SJSA1 (cell line): Measurements from ENCODE around the gene SH3TC2. TPM values are rescaled to one million over a fixed set of nuclear protein-coding genes. Genes with fewer than 3 reads are reported as not detected.
A peak's percentile ranks its signal among the peaks of the same experiment; 100 is the strongest.

Experiments used
- DNase-seq, 2 experiments: peaks; one replicate each; pipeline ENCODE4 v3.0.0-alpha.2; 2015 to 2020; ENCODE audit warnings: low spot score in 2 of 2, low read depth in 1 of 2
- H3K27ac ChIP-seq: fragments of 250-450 bp; sonication (Bioruptor Pico); 2 replicates; pipeline ENCODE4 v1.5.1; 2020; ENCODE audit warnings: mild to moderate bottlenecking, moderate library complexity
- H3K27me3 ChIP-seq: fragments of 250-450 bp; sonication (Bioruptor Pico); replicated peaks from 2 replicates; pipeline ENCODE4 v1.5.1; 2020; ENCODE audit warnings: mild to moderate bottlenecking, moderate library complexity
- H3K36me3 ChIP-seq: fragments of 250-450 bp; sonication (Bioruptor Pico); 2 replicates; pipeline ENCODE4 v1.5.1; 2020; ENCODE audit warnings: mild to moderate bottlenecking
- H3K4me1 ChIP-seq: fragments of 250-450 bp; sonication (Bioruptor Pico); replicated peaks from 2 replicates; pipeline ENCODE4 v1.6.1; 2021; ENCODE audit warnings: mild to moderate bottlenecking
- H3K4me3 ChIP-seq: fragments of 250-450 bp; sonication (Bioruptor Pico); 2 replicates; pipeline ENCODE4 v1.5.1; 2020; ENCODE audit warnings: mild to moderate bottlenecking
- H3K9me3 ChIP-seq: fragments of 250-450 bp; sonication (Bioruptor Pico); replicated peaks from 2 replicates; pipeline ENCODE4 v1.5.1; 2020; ENCODE audit warnings: mild to moderate bottlenecking
- total RNA-seq: library from RNA; depleted of rRNA; stranded (reverse); fragments of >200 nt; shearing (Covaris generic); gene quantifications from 2 replicates; pipeline ENCODE4 v1.2.3, GENCODE V29; 2014

The SH3TC2 gene
- total RNA-seq, 1 experiment from 2014 or later: 16.9 TPM

DNA sequence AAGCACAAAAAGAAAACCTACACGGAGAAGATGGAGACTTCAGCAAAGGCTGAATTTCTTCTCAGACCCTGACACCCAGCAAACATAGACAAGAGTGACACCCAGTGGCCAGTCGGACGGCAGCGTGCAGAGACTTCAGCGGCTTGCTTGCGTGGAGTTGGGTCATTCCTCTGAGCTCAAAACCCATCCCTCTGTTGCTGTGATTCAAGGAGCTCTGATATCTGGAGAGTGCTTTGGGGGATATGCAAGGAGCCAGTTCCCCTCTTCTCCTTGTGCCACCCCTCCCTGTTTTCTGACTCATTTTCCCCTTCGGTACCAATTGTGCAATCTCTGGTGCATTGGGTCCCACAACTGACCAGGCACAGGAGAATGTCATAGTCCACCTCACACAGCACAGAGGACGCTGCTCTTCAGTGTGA, 27.5 kb downstream of the SH3TC2 start:
- Histone ChIP-seq H3K4me3 (no peak overlapping the region), H3K4me1 (peaks cover 13% of the 10 kb centered on the region), H3K9me3 (no peaks in the 10 kb centered on the region), H3K36me3 (peaks cover 16% of the 10 kb centered on the region; the same call in 1 of the 2 replicates), H3K27ac (no peak overlapping the region), H3K27me3 (no peaks in the 10 kb centered on the region)
- DNase-seq: peak; percentile 82 to 83

GRCh38 chr5:149030838-149031397, 31.9 kb downstream of the SH3TC2 start:
- no peak overlapping the region for H3K4me3 ChIP-seq
- no peaks in the 10 kb centered on the region for H3K27me3 ChIP-seq
- peaks cover 8% of the 10 kb centered on the region for H3K4me1 ChIP-seq
- no peaks in the 10 kb centered on the region for H3K9me3 ChIP-seq
- H3K27ac ChIP-seq: no peak overlapping the region
- H3K36me3 ChIP-seq: peaks cover 23% of the 10 kb centered on the region
- DNase-seq: no peak

DNA sequence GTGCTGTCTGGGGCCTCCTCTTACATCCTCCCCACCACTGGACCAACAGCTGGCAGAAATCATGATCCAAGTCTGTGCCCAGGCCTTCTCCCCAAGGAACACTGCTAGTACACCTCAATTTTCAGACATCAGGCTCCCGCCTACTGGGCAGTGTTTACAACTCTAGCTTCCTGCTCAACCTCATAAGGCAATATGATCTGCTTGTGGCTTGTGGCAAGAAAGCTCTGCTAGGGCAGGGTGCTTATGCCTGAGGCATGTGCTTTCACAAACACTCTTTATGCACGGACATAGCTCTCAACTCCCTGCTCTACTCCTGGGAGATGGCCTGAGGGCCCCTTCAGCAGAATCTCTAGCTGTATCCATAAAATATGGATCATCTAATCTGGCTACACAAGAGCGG, 32.5 kb downstream of the SH3TC2 start:
- Histone ChIP-seq H3K9me3 (no peaks in the 10 kb centered on the region), H3K27me3 (no peaks in the 10 kb centered on the region), H3K36me3 (peaks cover 23% of the 10 kb centered on the region), H3K4me1 (peaks cover 8% of the 10 kb centered on the region), H3K27ac (no peak overlapping the region), H3K4me3 (no peak overlapping the region)
- peak in 1 of 2 experiments; percentile 31 for DNase-seq

DNA sequence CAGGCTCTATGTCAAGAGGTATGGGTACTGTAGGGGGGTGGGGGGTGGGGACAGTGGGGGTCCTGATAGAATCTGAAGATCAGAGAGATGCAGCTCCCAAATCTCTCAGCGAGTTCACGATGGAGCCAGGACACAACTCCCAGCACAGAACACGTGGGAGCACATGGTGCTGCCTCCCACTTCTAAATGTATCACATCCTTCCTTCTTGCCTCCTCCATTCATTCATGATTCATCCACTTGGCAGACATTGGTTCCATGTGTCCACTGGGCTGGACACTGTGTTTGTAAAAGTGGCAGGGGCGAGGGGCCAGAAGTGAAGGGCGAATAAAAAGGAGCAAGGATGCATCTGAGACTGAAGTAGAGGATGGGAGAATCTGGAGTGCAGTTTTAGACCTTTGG, 33.9 kb downstream of the SH3TC2 start:
- Histone ChIP-seq H3K27ac (no peak overlapping the region), H3K36me3 (peaks cover 23% of the 10 kb centered on the region), H3K9me3 (no peaks in the 10 kb centered on the region), H3K27me3 (no peaks in the 10 kb centered on the region), H3K4me1 (peaks cover 8% of the 10 kb centered on the region), H3K4me3 (no peak overlapping the region)
- no peak for DNase-seq

- Histone ChIP-seq H3K27me3 (no peaks in the 10 kb centered on the region), H3K4me1 (peaks cover 8% of the 10 kb centered on the region), H3K36me3 (peaks cover 23% of the 10 kb centered on the region), H3K9me3 (no peaks in the 10 kb centered on the region), H3K27ac (no peak overlapping the region), H3K4me3 (no peak overlapping the region)
- DNase-seq: peak in 1 of 2 experiments; percentile 41
Observed at GRCh38 chr5:149028161-149028560, 34.7 kb downstream of the SH3TC2 start.

DNA sequence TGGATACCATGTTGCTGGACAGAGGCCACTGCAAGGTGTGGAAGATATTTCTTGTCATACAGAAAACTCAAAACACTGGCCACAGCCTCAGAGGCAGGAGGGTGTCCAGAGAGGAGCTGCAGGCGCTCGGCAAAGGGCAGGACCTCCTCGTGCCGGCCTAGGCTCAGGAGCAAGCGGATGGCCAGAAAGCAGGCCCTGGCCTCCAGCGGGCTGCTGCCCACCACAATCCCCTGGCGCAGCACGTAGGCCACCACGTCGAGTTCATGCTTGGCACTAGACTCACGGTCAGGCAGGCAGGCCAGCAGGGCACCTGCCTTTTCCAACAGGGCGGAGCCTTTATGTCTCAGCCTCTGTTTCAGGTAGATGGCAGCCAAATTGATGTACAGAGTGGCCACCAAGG, 35.2 kb downstream of the SH3TC2 start:
- H3K4me3 ChIP-seq: no peak overlapping the region
- H3K27ac ChIP-seq: no peak overlapping the region
- peaks cover 8% of the 10 kb centered on the region for H3K4me1 ChIP-seq
- DNase-seq: peak in 1 of 2 experiments; percentile 38
- no peaks in the 10 kb centered on the region for H3K9me3 ChIP-seq
- H3K27me3 ChIP-seq: no peaks in the 10 kb centered on the region
- peaks cover 23% of the 10 kb centered on the region for H3K36me3 ChIP-seq

GRCh38 chr5:149024943-149025342, 37.9 kb downstream of the SH3TC2 start:
- H3K4me3 ChIP-seq: no peak overlapping the region
- DNase-seq: no peak
- H3K4me1 ChIP-seq: no peaks in the 10 kb centered on the region
- no peaks in the 10 kb centered on the region for H3K9me3 ChIP-seq
- H3K36me3 ChIP-seq: peaks cover 22% of the 10 kb centered on the region
- H3K27ac ChIP-seq: no peak overlapping the region
- no peaks in the 10 kb centered on the region for H3K27me3 ChIP-seq

GRCh38 chr5:149024477-149024876, 38.4 kb downstream of the SH3TC2 start:
- peaks cover 17% of the 10 kb centered on the region for H3K36me3 ChIP-seq
- no peak for DNase-seq
- H3K9me3 ChIP-seq: no peaks in the 10 kb centered on the region
- H3K27me3 ChIP-seq: no peaks in the 10 kb centered on the region
- no peak overlapping the region for H3K4me3 ChIP-seq
- H3K4me1 ChIP-seq: peaks cover 4% of the 10 kb centered on the region
- no peak overlapping the region for H3K27ac ChIP-seq

GRCh38 chr5:149022200-149022599, 40.7 kb downstream of the SH3TC2 start:
- H3K4me1 ChIP-seq: peaks cover 16% of the 10 kb centered on the region
- DNase-seq: no peak
- no peaks in the 10 kb centered on the region for H3K27me3 ChIP-seq

GRCh38 chr5:149019679-149020078, 43.2 kb downstream of the SH3TC2 start:
- no peaks in the 10 kb centered on the region for H3K27me3 ChIP-seq
- H3K27ac ChIP-seq: no peak overlapping the region
- no peaks in the 10 kb centered on the region for H3K9me3 ChIP-seq
- DNase-seq: no peak
- no peaks in the 10 kb centered on the region for H3K36me3 ChIP-seq
- H3K4me3 ChIP-seq: no peak overlapping the region
- H3K4me1 ChIP-seq: peaks cover 16% of the 10 kb centered on the region

More at GRCh38 chr5:149022200-149022599, 40.7 kb downstream of the SH3TC2 start:
- Histone ChIP-seq H3K27ac (no peak overlapping the region), H3K9me3 (no peaks in the 10 kb centered on the region), H3K4me3 (no peak overlapping the region), H3K36me3 (peaks cover 2% of the 10 kb centered on the region)

DNA sequence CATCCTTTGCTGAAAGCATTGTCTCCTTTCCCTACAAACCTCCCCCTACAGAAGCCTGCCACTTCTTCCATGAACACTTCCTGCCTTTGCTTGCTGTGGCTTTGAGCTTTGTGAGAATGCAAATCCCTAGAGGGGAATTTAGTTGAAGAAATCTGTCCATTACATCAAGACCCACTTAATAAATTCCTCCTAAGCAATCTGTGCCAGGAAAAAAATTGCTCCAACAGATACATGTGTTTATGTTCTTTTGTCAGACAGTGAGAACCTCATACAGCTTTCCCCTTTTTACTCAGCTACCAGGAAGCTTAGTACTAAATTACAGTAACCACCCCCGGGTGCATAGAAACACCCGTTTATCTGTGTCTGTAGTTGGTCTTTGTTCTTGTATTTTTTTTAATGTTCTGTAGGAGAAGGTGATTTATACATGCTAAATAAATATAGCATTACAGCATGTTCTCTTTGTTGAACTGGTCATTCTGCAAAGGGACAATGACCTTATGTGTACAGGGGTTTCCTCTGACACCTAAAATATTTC, 43.9 kb downstream of the SH3TC2 start:
- peak overlapping the region; percentile 9; the same call in 1 of the 2 replicates for H3K27ac ChIP-seq
- no peak overlapping the region for H3K4me3 ChIP-seq
- DNase-seq: peak in 1 of 2 experiments; percentile 54
- no peaks in the 10 kb centered on the region for H3K36me3 ChIP-seq
- H3K27me3 ChIP-seq: no peaks in the 10 kb centered on the region
- peaks cover 16% of the 10 kb centered on the region for H3K4me1 ChIP-seq
- H3K9me3 ChIP-seq: no peaks in the 10 kb centered on the region

DNA sequence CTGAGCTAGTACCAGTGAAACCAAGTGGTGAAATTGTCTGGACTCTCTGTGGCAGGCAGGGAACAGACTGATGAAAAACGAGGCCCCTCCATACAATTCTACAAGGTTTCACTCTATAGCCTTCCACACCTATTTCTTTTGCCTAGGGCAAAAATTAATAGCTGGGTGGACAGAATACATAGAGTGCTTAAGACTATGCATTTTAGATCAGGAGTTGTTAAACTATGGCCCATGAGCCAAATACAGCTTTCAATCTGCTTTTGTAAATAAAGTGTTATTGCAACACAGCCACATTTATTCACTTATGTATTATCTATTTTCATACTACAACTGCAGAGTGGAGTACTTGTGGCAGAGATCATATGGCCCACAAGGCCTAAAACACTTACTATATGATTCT, 45.2 kb downstream of the SH3TC2 start:
- Histone ChIP-seq H3K4me3 (no peak overlapping the region), H3K9me3 (no peaks in the 10 kb centered on the region), H3K27me3 (no peaks in the 10 kb centered on the region), H3K4me1 (peaks cover 16% of the 10 kb centered on the region), H3K27ac (no peak overlapping the region), H3K36me3 (no peaks in the 10 kb centered on the region)
- DNase-seq: no peak

DNA sequence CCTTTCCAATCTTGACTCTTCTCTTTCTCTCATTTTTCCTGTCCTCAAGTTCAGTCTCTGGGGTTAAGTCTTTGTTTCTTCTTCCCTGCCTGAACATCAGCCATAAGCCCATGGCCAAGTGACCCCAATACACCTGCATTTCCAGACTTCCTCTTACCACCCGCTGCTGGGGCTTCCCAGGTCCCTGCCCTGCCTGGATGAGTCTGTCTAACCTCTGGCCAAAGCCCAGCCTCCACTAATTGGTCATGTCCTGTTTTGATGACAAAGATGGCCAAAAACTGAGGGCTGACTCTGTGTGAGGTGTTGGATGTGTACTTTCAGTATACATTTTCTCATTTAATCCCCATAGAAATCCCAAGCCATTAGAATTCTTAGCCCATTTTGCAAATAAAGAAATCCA, 47.3 kb downstream of the SH3TC2 start:
- H3K4me1 ChIP-seq: peaks cover 16% of the 10 kb centered on the region
- no peaks in the 10 kb centered on the region for H3K36me3 ChIP-seq
- H3K9me3 ChIP-seq: no peaks in the 10 kb centered on the region
- no peak for DNase-seq
- no peaks in the 10 kb centered on the region for H3K27me3 ChIP-seq
- H3K27ac ChIP-seq: no peak overlapping the region
- no peak overlapping the region for H3K4me3 ChIP-seq

- Histone ChIP-seq H3K27me3 (no peaks in the 10 kb centered on the region), H3K9me3 (no peaks in the 10 kb centered on the region), H3K36me3 (no peaks in the 10 kb centered on the region), H3K27ac (no peak overlapping the region), H3K4me1 (peaks cover 16% of the 10 kb centered on the region), H3K4me3 (no peak overlapping the region)
- no peak for DNase-seq
Observed at GRCh38 chr5:149015126-149015525, 47.7 kb downstream of the SH3TC2 start.
